Measurements from ENCODE around the gene EHD3. TPM values are rescaled to one million over a fixed set of nuclear protein-coding genes. Genes with fewer than 3 reads are reported as not detected.

Gene EHD3
- polyA plus RNA-seq, 1 donor = 3.6 TPM

DNA sequence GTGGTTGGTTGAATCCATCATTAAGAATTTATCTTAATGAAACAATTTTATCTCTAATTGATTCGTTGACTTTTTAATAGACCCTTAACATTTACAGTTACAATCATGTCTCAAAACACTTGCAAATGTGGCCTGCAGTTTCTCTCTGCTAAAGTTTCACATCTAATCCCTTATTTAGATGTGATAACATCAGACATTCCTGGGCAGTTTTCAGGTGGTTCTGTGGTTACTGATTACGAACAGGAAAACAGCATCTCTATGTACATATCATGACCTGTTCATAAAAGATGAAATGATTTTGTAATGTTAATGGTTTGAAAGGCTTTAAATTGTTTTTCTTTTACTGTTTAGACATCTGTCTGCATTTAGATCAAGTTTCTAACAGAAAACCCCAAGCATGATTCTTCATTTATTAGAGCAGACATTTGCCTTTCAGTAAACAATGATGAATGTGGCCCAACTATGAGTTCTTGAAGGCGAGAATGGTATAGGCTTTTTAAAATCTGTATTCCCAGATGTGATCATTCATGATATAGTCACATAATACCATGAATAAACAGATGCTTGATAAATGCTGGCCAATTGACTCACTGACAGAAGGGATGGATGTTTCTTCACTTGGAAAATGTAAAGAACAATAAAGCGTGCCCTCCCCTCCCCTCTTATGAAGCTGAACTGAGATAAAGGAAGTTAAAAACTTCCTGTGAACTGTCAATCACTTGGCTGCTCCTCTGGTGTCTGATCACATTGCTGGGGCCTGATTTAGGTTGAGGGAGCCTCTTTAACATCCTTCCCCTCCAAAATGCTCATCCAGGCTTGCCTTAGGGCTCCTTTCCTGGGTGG is 20.1 kb upstream of the EHD3 start:
- no peak for DNase-seq

GRCh38 chr2:31214444-31214915 is 19.5 kb upstream of the EHD3 start:
- DNase-seq = no peak

- DNase-seq = no peak
These were observed 17.2 kb upstream of the EHD3 start for GRCh38 chr2:31216734-31217133.

DNA sequence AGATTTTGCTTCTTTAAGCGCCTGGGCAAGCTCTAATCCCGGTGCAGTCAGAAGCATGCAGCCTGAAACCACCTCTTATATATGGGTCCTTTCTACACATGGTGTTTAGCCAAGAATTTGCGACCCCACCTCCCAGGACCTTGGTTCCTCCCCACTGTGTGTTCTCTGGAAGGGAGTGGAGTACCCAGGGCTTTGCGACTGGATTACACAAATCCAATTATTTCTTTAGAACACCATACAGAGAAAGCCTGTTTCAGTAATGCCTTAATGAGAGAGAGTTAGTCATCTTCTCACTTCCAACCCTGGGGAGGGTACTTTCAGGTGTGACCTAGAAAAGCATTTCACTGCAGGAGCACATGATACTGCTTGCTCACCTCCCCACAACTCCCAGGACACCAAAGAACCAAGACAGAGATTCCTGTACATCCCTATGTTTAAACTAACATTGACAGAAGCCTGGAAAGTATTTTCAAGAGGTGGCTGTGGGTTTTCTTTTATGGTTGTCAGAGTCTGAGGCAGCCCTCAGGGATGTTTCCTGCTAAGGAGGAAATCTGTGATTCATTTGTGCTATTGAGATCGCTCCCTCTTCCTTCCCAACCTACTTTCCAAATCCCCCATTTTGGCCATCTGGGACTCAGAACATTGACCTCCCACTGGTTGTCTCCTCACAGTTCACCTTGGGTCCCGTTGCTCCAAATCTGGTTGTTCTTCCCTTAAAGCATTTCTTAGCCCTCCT is 16.3 kb upstream of the EHD3 start, which contains the start of gene CAPN14:
Gene CAPN14 (minus strand): TSS at position 51 of the 736 bp plus-strand sequence. CDS start 12,068 bp downstream, outside the sequence.
- DNase-seq = no peak

GRCh38 chr2:31219131-31219969 is 14.6 kb upstream of the EHD3 start:
- DNase-seq = no peak

- no peak for DNase-seq
These were observed 12.4 kb upstream of the EHD3 start for GRCh38 chr2:31221544-31221943.

GRCh38 chr2:31222071-31222470 is 11.9 kb upstream of the EHD3 start:
- no peak for DNase-seq

DNA sequence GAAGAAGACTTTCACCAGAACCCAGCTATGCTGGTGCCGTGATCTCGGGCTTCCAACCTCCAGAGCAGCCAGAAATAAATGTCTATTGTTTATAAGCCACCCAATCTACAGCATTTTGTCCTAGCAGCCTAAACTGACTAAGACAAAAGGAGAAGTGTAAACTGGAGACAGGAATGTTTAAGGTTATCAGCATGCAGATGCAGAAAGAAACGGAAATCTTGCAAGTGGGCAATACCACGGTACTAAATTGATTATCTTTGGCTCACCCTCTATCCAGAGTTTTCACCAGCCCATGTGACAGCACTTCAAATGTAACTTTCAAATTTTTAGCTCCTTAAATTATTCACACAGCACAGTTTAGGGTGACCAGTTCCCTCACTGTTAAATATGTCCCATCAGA is 10.9 kb upstream of the EHD3 start:
- no peak for DNase-seq

DNA sequence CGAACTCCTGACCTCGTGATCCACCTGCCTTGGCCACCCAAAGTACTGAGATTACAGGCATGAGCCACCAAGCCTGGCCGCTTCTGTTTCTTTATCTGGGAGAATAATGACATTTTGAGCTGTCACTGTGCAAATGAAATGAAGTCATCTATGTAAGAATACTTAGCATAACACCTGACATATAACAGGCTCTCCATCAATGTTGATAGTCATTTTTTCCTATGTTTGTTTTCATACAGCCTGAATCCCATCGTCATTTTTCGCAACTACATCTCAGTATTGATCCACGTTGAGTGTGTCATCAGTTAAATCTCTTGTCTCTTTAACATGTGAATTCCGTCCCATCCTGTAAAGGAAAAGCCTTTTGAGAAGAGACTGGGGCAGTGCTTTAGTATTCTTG is 10.2 kb upstream of the EHD3 start:
- no peak for DNase-seq

GRCh38 chr2:31226266-31226665 is 7.7 kb upstream of the EHD3 start:
- no peak for DNase-seq

GRCh38 chr2:31227110-31227509 is 6.8 kb upstream of the EHD3 start:
- DNase-seq = no peak

DNA sequence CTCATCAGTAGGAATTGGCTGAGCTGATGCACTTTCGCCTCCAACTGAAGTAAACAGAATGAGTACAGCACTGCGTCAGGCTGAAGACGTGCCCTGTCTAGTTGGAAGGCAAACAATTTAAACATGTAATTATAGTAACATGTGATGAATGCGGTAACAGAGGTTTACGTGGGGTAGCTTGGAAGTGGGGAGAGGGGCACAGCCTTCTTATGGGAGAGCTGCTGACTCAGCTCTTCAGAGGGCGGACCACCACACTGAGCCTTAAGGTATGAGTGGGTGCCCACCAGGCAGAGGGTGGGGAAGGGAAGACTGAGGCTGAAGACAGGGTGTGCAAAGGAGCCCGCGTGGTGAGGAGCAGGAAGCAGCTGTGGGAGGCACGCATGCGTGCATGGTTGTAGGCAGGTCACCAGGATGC is 6.2 kb upstream of the EHD3 start:
- no peak for DNase-seq

DNA sequence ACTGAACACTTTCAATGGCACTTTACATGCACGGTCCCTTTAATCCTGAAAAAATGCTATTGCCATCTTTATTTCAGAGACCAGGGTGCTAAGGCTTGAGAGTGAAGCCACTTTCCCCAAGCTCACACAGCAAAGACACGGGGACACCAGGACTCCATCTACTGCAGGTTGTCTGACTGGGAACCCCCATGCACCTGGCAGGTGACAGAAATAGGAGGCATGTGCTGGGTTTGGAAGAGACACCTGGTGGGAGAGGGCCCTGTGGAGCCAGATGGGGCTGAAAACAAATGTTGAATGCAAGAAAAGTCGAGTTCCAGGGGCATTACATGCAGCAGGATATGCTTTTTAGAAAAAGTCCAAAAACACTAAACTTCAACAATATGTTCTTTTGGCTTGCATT is 5.2 kb upstream of the EHD3 start:
- DNase-seq = no peak

DNA sequence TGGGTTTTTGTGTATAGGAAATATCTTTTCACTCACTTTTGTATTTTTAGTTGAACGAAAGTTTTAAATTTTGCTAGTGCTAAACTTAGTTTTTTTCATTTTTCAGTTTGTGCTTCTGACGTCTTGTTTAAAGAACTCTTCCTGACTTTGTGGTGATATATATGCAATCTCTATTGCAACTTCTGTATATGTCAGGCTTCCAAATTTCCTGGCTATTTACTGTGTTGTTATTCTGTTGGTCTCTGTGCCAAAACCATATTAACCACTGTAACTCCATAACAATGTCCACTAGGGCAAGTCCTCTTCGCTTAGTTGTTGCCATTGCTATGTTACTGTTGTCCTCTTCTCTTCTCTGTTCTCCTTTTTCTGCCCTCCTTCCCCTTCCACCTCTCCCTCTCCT is 3.2 kb upstream of the EHD3 start:
- DNase-seq = no peak

DNA sequence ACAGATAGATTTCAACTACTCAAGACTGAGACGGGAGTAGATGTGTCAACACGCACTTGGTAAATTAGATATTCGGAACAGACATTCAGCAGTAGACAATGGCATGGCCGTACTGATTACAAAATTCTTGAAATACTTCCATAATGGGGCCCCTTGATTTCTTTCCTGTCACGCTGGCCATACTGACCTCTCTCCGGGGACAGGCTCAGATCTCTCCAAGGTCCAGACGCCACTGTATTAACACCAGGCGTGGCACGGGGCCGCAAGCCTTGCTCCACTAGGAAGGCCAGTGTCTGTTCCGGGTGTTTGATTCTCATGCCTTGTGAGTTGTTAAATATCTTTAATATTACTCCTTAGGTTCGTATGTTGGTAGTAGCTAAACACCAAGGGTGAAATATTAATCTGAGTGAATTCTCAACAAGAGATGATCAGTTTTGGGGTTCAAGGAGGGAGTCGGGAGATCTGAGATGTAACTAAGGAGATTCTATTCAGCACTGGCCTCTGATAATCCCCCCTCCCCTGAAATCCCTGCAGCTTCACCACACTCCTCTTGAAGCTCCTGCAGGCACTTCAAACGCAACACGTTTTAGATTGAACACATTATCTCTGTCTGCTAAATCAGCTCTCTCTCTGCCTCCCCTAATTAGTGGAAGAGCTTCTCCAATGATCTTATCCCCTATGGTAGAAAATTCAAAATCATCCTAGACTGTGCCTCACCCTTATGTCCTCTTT is 2.2 kb upstream of the EHD3 start:
- DNase-seq = no peak

GRCh38 chr2:31232586-31232985 is 1.4 kb upstream of the EHD3 start:
- DNase-seq = no peak

DNA sequence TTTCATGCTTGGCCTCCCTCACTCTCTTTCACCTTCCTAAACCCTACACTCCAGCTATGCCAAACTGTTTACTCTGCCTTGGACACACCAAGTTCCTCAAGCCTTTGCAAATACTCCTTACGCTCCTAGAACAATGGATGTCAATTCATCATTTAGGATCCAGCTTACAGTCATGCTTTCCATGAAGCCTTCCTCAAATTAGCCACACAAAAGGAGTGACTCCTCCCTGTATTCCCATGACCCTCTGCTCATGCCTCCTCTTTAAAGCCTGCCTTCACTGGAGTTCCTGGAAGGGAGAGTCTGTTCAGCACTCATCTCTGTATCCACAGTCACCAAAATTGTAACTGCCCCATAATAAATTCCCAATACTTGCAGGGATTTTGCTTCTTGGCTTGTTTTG is 721 bp upstream of the EHD3 start:
- DNase-seq = no peak

DNA sequence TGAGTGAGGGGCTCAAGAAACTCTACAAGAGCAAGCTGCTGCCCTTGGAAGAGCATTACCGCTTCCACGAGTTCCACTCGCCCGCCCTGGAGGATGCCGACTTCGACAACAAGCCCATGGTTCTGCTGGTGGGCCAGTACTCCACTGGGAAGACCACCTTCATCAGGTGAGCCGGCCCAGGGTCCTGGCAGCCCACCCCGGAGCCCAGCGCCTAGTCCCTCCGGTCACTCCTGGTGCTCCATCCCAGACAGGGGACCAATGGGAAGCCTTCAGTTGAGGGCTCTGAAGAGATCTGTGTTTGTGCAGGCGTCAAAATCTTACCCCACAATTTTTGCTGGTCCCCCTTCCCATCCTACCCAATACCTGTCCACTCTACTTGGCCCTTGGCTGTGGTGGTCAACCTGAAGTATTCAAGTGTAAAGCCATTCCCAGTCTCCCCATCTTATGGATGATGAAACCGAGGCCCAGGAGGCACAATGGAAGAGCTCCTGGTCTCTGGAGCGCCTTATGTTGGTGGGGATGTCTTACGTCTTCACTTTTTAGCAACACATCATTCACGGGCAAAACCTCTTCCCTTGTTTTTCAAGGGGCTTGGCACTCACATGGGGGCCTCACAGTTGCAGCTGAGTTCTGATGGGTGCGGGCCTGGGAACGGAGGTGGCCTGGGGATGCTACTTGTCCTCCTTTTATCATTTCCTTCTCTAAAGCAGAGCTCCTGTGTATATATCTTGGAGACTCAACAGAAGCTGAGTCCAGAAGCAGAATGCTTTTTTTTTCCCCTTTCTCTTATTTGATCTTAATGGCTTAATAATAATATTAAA is 941 bp downstream of the EHD3 start:
- DNase-seq = no peak

DNA sequence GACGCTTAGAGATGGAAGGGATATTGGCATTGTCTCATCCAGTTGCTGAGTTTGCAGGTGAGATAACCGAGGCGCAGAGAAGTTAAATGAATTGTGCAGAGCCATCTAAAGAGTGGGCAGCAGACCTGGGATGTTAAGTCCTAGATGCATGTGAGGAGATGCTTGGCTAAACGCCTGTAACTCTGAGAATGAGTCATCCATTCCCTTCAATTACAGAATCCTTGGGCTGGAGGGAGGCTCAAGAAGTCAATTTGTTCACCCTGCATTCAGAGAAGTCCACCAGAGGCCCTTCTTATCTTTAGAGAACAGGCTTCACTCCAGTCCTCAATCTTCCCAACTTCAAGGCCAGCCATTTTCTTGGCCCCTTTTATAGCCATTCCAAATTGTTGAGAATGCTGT is 1.6 kb downstream of the EHD3 start:
- no peak for DNase-seq

- no peak for DNase-seq
These were observed 2.7 kb downstream of the EHD3 start for GRCh38 chr2:31236433-31237205.
